ENCODE measurements around the gene HEXD.

Gene HEXD

DNA sequence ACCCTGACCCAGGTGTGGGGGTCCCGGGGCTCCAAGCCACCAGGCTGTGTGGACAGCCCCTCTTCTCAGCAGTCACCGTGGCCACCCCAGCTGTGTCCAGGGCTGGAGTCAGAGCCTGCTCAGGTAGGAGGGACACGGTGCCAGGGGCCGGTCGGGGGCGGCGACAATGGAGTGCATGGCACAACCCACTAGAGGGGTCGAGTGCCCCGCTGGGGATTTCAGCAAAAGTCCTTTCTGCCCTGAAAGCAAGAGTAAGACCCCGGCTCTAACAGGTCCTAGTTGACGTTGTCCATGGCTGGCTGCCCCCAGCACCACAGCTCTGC lies 35.3 kb upstream of the HEXD start:
- DNase-seq, result no peak

DNA sequence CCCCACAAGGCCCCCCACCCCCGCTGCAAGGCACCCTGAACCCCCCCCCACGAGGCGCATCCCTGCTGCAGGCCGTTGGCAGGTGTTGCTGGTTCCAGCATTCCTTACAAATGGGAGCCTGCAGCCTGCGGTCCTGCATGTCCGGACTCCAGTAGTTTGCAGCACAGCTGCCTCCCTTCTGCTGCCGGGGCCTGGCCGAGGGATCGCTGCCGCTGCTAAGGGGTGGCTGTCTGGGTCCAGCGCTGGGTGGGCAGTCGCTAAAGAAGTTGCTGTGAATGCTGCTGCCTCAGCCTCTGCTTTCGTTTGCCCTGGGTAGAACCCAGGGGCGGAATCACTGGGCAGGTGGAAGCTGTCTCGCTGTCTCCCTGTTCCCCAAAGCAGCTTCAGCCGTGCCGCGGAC lies 34.7 kb upstream of the HEXD start:
- no peak for DNase-seq

DNA sequence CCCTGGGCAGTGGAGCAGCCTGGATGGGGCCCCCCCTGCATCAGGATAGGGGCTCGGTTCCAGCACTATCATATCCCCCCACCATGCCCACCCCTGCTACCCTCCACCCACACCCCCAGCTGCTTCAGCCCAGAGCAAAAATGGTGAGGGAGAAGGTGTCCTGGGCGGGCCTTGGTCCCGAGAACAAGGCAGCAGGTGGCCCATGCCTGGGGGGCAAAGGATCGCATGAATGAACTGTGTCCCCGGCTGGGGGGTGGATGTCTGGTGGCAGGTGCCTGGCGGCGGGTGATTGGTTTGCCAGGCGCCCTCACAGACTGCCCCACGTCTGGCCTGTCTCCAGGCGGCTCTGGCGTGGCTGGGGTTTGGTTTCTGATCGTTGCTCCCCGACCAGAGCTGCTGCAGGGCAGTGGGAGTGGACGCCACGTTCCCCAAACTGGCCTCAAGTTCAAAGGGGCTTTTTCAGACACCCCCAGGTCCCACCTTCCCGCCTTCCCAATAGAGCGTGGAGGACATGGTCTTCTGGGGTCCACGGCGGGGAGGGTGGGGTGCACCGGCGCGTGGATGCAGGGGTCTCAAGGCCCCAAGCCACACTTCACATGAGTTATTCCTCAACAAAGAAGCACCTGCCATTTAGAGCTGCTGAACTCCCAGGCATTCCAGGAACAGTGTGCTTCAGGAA lies 34.0 kb upstream of the HEXD start:
- no peak for DNase-seq

DNA sequence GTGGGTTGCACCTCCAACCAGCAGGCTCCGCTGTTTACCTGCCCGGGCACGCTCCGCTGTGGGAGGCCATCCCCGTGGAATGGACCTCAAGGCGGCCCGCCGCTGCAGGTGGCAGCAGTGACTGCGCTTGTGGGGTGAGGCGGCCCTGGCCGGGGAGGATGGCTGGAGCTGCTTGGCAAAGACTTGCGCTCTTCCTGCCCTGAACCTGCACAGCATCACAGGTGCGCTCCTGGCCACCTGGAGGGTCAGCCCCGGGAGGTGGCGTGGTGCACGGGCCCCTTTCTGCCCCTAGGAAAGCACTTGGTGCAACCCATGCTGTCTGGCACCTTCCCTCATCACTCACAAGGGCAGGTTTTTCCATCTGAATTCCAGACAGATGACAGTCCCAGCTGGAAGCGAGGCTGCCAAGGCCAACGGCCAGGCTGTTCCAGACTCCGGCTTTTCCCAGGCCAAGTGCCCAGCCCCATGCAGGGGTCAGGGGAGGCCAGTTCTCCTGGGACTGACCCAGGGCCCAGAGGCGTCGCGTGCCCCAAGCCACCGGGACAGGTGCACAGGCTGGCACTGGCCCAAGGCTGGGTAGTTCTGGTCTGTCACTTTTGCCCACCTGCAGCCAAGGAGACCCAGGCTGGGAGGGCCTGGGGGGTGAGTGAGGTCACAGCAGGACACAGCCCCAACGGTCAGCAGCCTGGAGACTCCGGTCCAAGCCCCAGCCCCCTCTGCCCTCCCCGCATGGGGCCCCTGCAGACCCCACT lies 33.2 kb upstream of the HEXD start:
- DNase-seq, result no peak

DNA sequence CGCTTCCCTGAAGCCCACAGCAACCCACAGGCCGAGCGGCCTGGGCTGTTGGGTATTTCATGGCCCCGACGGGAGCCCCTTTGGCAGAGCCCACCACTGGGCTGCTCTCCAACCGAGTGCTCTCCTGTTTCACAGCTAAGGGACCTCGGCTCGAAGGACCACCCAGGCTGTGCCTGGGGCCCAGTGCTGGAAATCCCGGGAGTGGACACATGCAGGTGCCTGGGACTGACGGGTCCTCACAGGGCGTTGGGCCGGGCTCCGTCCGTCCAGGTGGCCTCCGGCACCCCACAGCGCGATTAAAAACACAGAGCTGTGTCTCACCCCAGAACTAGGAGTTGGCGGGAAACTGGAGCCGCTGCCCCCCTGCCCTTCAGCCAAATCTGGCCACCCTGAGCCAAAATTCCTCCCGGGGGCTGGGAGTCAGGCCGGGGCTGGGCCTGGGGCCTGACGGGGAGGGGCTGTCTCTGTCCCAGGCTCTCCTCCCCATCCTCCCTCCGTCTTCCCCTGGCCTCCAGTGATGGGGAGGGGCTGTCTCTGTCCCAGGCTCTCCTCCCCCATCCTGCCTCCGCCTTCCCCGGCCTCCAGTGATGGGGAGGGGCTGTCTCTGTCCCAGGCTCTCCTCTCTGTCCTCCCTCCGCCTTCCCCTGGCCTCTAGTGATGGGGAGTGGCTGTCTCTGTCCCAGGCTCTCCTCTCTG lies 32.4 kb upstream of the HEXD start:
- no peak for DNase-seq

DNA sequence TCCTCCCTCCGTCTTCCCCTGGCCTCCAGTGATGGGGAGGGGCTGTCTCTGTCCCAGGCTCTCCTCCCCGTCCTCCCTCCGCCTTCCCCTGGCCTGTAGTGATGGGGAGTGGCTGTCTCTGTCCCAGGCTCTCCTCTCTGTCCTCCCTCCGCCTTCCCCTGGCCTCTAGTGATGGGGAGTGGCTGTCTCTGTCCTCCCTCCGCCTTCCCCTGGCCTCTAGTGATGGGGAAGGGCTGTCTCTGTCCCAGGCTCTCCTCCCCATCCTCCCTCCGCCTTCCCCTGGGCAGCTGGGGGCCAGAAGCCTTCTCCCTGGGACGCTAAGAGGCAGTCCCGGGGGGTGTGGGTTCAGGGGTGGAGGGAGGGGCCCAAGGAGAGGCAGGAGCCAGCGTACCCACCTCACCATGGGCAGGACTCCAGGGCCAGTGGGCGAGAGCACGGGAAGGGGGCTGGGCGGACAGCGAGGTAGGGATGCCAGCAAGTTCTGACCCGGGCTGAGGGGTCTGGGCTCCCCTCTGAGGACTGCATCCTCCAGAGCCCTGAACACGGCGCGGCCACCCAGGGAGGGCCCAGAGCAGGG lies 31.8 kb upstream of the HEXD start:
- no peak for DNase-seq

DNA sequence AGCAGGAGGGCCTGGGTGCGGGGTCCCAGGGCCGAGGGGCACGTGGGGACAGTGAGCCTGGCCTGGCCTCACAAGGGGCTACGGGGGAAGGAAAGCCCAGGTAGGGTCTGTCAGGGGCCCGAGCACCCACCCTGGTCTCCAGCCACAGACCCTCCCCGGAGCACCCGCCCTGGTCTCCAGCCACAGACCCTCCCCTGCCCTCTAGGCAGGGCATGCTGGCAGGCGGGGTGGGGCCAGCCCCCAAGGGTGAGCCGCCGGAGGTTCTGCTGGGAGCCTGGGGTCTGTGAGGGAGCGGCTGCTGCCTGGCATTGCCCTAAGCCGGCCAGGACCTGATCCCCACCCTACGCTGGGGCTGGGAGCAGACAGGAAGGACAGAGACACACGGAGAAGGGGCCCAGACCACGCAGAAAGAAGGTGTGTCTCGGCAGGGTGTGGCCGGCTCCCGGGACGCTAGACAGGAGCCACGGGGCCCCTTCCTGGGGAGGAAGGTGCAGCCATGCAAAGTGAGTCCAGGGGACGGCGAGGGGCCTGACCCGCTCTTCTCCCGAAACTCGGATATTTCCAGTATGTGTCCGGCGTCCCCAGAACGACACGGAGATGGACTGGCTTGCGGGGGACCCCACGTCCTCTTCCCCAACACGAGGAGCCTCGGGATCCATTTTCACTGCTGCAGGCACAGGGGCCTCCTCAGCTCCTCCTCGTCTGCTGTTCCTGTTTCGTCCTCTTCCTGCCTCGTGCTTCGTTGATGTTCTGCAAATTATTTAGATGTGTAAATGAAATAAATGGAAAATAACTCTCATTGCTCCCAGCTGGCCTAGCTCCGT lies 31.1 kb upstream of the HEXD start:
- DNase-seq, result no peak

DNA sequence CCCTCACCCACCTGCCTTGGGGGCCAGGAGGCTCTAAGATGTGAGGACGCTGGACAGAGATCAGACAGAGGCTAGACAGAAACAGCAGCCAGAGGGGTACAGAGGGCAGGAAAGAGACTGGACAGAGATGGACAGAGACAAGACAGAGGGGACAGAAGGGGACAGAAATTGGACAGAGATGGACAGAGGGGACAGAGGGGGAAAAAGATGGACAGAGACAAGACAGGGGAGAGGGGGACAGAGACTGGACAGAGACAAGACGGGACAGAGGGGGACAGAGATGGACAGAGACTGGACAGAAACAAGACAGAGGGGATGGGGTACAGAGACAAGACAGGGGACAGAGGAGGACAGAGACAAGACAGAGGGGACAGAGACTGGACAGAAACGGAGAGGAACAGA lies 30.4 kb upstream of the HEXD start:
- no peak for DNase-seq

DNA sequence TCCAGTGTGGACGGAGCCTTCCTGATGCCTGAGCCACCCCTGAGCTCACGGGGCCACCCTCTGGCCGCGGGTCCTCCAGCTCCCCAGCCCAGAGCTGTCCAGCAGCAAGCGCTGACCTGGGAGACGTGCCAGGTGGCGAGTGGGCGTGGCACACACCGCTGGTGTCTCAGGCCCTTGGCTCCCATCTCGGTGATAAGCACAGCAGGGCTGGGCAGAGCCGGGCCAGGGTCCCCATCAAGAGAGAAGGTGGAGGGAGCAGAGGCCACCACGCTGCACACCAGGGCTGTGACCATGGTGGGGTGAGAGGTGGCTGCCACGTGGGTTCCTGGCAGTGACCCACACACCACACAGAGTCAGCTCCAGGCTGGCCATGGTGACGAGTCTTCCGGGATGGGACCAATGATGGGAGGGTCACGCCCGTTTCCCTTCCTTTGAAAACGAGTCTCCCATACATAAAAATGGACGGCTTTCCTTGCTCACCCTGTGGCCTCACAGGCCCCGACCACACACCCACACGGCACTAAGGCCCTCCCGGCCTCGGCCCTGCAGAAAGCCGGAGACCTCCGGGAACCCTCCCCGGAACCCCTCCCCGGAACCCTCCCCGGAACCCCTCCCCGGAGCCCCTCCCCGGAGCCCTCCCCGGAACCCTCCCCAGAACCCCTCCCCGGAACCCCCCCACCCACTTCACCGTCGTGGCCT lies 29.8 kb upstream of the HEXD start:
- DNase-seq, result no peak

DNA sequence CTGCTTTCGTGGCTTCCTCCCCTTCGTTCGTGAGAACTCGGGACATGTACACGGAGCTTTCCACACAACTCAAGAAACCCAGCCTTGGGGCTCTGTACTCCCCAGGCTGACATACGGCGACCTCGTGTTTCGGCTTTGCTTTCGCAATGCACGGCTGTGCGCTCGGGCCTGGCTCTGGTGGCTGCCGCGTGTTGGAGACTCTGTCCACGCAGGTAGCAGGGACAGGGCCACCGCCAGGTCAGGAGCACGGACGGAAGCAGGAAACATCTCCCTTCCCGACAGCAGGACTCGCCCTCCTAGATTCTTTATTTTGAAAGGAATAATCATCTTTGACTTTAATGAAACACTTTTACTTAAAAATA lies 29.2 kb upstream of the HEXD start:
- DNase-seq, result no peak

DNA sequence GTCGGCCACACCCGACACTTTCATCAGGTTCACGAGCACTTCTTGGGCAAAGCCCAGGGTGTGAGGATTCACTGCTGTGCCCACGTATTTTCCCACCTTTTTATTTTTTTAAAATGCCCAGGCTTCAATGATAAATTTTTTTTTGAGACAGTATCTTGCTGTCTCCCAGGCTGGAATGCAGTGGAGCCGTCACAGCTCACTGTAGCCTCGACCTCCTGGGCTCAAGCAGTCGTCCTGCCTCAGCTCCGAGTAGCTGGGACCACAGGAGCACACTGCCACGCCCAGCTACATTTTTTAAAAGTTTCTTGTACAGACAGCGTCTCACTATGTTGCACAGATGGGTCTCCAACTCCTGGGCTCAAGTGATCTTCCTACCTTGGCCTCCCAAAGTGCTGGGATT lies 28.8 kb upstream of the HEXD start:
- no peak for DNase-seq

DNA sequence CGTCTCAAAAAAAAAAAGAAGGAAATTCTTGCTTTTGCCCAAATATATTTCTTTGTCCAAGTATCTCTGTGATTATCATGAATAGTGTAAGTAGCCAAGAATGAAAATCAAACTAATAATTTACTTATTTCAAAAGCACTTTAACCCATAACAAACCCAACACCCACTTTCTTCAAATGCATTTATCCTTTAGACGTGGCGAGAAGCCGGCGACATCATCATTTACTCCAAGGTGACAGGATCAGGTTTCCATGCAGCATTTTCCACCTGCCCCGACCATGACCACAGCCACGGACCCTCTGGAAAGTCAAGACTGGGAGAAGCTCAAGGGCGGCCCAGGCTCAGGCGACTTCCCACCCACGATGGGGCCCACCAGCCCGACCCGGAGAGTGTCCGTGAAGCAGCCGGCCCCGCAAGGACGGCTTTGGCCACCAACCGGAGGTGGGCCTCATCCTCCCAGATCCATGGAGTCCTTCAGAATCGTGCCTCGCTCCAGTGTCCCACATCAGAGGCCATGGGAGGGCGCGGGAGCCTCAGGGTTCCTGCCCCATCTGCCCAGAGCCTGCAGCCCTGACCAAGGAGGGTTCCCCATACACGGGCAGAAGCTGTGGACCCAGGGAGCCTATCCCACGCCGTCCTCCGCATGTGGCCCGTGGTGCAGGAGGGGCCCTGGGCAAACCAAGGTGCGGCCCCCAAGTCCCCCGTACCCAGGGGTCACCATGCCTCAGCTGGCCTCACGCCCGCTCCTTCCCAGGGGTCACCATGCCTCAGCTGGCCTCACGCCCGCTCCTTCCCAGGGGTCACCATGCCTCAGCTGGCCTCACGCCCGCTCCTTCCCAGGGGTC lies 27.9 kb upstream of the HEXD start:
- no peak for DNase-seq

DNA sequence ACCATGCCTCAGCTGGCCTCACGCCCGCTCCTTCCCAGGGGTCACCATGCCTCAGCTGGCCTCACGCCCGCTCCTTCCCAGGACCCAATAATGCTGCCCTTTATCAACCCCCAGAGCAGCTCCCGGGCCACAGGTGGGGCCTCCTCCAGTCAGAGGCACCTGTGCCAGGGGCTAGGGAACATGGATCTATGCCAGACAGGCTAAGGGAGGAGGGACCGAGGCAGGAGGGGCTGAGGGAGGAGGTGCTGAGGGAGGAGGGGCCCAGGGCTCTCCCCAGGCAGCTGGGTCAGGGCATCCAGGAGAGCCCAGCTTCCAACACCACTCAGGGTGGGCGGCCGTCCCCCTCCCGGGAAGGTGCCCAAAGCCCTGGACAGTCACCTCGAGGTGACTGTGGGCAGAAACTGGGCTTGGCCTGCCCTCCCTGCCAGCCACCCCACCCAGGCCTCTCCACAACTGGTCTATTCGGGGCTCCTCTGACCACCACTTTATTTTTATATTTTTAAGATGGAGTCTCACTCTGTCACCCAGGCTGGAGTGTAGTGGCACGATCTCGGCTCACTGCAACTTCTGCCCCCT lies 27.2 kb upstream of the HEXD start:
- DNase-seq, result no peak

DNA sequence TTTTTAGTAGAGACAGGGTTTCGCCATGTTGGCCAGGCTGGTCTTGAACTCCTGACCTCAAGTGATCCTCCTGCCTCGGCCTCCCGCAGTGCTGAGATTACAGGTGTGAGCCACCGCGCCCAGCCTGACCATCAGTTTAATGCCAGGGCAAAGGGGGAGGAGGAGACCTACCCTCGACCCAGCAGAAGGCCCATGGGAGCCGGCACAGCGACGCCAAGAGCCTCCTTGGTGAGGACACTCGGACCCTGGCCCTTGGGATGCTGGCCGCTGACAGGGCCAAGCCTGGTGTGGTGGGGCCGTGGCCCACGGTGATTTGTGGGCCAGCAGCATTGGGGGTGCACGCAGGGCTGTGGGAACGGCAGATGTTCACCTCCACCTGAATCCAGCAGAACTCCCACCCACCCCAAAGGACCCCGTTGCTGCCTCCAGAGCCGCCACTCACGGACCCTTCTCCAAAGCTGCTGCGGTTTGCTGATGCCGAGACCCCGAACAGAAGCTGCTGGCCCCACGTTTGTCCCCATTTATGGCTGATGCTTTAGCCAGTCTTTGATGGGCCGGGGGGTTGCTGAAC lies 26.6 kb upstream of the HEXD start:
- no peak for DNase-seq

DNA sequence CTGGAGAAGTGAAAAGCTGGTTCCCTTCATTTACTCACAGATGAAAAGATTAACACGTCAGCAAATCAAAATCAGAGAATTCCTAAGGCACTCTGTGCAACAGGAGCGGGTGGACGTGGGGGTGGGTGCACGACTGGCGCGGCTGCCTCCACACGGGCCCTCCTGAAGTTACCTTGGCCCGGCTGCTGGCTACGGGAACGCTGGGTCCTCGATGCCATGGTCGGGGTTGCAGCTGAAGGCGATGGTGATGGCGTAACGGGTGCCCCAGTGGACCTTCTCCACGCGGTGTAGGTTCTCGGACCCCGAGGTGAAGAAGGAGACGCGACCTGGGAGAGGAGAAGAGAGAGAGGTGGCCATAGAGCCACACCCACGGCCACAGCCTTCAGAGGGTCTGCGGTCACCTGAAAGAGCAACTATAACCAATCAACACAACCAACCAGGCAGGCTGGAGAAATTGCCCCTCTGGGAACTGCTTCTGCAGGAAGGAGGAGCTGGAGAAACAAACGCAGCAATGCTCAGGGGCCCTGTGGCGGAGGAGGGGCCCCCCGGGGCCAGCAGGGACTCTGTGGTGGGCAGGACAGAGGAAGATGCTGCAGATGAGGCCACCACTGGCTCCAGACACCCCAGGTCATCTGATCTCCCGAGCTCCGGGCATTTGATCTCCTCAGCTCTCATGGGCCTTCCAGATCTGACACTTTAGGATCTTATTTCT lies 25.8 kb upstream of the HEXD start:
- no peak for DNase-seq

DNA sequence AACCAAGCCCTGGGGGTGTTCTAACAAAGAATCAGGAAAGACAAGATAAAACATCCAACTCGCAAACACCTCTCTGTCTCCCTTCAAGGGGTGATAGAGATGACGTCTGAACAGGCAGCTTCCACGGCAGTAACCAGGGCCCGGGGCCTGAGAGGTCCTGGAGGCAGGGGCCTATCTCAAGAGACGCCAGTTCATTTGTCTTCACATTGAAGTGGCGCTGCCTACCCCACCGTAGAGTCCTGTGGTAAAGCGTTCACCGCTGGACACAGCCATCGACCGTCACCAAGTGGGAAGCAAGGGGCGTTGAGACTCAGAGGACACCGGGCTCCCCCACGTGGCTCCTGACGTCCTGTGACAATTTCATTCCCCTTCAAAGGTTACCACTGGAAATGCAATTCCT lies 25.2 kb upstream of the HEXD start:
- no peak for DNase-seq

DNA sequence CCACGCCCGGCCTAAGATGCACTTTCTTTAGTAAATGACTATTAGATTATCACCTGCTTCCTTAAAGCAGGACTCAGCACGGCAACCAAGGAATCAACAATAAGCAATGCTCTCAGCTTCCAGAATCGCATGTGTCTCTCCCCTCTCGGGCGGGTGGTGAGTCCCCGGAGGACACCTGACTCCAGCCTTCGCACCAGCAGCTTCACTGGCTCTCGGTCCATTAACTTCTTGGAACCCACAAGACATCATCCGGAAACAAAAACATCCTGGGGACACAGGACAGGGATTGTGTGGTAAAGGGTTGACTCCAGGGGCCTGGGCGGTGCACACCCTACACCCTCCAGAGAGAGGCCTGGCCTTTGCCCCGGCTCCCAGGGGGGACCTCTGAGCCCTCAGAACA lies 23.9 kb upstream of the HEXD start:
- DNase-seq, result no peak

DNA sequence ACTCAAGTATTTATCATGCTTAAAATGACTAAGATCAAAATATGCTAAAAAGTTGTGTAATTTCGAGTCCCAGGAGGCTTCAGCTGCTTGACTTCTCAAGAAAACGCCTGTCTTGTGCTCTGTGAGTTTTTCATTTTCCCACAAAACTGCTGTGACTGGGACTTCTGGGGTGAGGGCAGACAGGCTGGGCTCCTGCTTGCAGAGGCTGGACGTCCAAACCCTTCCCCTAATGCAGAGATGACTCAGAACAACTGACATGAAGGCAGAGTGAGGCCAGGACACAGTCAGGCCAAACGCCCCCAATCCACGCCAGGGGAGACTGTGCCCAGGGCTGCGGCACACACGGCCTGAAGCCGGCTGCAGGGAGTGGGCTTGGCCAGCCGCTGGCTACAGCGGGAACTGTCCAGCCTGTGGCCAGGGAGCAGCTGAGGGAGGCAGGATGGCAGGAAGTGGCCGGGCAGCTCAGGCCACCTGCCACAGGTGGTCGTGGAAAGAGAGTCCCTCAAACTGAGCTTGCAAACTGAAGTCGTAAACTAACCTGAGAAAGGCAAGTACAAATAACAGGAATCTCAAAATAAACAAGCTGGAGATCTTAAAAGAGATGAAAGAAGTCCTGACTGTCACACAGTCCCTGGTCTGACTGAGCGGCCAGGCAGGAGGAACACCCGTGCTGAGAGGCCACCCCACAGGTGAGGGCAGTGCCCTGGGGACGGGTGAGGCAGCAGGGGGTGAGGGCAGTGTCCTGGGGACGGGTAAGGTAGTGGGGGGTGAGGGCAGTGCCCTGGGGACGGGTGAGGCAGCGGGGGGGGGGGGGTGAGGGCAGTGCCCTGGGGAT lies 21.3 kb upstream of the HEXD start:
- no peak for DNase-seq

All from CD4-positive, alpha-beta T cell treated with Interferon gamma for 1 hour (primary cell).